ENCODE measurements around the gene PKIB. TPM values are rescaled to one million over a fixed set of nuclear protein-coding genes. Genes with fewer than 3 reads are reported as not detected.

PKIB gene
- total and polyA plus RNA-seq, 3 donors from 2014 or later, result 1.4 to 5.0 (median 3.3) TPM

DNA sequence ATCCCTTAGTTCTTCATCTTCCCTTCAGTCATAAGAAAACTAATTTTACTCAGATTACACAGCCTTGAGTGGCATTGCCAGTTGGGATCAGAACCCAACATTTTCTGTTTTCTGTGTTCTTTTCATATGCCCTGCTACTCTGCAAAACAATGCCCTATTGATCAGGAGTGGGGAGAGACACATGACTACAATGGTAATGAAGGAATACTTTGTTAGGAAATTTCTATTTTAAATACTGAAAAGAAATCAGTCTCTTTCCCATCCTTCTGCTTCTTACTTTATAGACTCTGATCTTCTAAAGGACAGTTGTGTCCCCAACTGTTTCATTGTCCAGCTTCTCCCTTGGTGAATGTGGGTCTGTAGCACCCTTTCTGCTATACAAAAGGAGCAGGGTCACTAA is 5.5 kb upstream of the PKIB start:
- Histone ChIP-seq H3K36me3 (ENCODE audit: low read depth, missing control alignments) (no peaks in the 10 kb centered on the region), H3K27ac (no peak overlapping the region), H3K27me3 (no peaks in the 10 kb centered on the region), H3K4me3 (no peak overlapping the region), H3K4me1 (no peaks in the 10 kb centered on the region), H3K9me3 (no peaks in the 10 kb centered on the region)
- DNase-seq, result no peak
- TF ChIP-seq, protein P1, sequence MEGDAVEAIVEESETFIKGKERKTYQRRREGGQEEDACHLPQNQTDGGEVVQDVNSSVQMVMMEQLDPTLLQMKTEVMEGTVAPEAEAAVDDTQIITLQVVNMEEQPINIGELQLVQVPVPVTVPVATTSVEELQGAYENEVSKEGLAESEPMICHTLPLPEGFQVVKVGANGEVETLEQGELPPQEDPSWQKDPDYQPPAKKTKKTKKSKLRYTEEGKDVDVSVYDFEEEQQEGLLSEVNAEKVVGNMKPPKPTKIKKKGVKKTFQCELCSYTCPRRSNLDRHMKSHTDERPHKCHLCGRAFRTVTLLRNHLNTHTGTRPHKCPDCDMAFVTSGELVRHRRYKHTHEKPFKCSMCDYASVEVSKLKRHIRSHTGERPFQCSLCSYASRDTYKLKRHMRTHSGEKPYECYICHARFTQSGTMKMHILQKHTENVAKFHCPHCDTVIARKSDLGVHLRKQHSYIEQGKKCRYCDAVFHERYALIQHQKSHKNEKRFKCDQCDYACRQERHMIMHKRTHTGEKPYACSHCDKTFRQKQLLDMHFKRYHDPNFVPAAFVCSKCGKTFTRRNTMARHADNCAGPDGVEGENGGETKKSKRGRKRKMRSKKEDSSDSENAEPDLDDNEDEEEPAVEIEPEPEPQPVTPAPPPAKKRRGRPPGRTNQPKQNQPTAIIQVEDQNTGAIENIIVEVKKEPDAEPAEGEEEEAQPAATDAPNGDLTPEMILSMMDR (IDR thresholded peaks at IDR 0.05), result no peak
- no peak for TF ChIP-seq POLR2A (IDR thresholded peaks at IDR 0.05)
- intact Hi-C loops (cut with DNase I; ENCODE audit: low total_unique reads), result no loop called here

DNA sequence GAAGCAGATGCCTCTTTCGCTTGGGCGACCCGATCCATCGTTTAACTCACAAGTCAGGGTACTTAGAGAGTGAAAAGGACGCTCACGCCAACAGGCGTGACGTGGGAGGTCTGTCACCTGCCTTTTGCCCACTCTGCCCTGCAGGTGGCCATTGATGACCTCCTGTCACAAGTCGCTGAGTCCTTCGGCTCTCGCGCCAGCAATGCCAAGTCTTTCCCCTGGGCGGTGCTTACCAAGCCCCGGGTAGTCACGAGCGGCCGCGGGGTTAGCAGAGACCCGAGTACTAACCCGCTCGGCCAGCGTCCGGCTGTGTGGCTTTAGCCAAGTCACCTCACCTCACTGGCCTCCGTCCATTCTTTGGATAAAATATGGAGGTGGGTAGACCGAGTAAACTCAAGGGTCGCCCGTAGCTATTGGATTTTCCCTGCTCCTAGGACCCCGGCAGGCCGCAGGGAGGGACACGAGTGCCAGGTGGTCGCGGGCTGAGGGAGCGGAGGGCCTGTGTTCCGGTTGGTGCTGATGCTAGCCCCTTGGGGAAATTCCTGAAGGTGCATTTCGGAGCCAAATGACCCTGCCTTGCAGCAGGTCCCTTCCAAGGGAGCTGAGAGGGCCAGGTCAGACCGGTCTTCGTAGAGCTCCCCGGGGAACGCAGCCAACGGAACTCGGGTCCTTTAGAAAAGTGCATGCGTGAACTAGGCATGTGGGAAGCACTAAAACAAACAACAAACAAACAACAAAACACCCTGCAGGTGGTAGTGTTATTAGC is 668 bp downstream of the PKIB start:
- DNase-seq, result peak; percentile 52
- H3K36me3 ChIP-seq (ENCODE audit: low read depth, missing control alignments), result no peaks in the 10 kb centered on the region
- no peaks in the 10 kb centered on the region for H3K27me3 ChIP-seq
- 1 to 2% methylated on average over 16 to 42 of the region's 42 CpGs for WGBS, 2 donors
- peak overlapping the region; percentile 49 to 64 for H3K4me3 ChIP-seq
- H3K4me1 ChIP-seq, result peaks cover 13% of the 10 kb centered on the region
- intact Hi-C loops (cut with DNase I; ENCODE audit: low total_unique reads), result no loop called here
- H3K27ac ChIP-seq, result no peak overlapping the region
- no peaks in the 10 kb centered on the region for H3K9me3 ChIP-seq
- TF ChIP-seq, protein P1 (IDR thresholded peaks at IDR 0.05), result no peak
- no peak for TF ChIP-seq POLR2A (IDR thresholded peaks at IDR 0.05)

DNA sequence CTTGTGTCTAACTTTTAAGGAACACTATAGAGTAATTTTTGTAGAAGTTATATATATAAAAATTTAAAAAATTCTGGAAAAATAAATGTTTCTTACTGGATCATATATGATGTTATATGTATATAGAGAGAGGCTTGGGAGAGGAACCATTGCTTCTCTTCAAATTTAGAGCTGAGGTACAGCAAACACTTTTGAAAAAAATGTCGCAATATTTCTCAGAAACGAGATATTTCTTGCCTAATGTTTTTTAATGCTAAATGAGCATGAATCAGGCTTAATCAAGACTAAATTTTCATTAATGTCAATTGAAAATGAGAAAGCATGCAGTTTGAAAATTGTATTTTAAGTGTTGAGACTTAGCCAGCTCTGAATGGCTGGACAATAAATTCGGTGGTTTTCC is 2.6 kb downstream of the PKIB start:
- Histone ChIP-seq H3K36me3 (ENCODE audit: low read depth, missing control alignments) (no peaks in the 10 kb centered on the region), H3K4me1 (peaks cover 13% of the 10 kb centered on the region), H3K9me3 (no peaks in the 10 kb centered on the region), H3K27ac (no peak overlapping the region), H3K4me3 (no peak overlapping the region), H3K27me3 (no peaks in the 10 kb centered on the region)
- no peak for TF ChIP-seq POLR2A (IDR thresholded peaks at IDR 0.05)
- TF ChIP-seq, protein P1 (IDR thresholded peaks at IDR 0.05), result no peak
- WGBS, 2 donors, result 69 to 90% methylated on average over 3 of the region's 3 CpGs
- no peak for DNase-seq
- intact Hi-C loops (cut with DNase I; ENCODE audit: low total_unique reads), result no loop called here

DNA sequence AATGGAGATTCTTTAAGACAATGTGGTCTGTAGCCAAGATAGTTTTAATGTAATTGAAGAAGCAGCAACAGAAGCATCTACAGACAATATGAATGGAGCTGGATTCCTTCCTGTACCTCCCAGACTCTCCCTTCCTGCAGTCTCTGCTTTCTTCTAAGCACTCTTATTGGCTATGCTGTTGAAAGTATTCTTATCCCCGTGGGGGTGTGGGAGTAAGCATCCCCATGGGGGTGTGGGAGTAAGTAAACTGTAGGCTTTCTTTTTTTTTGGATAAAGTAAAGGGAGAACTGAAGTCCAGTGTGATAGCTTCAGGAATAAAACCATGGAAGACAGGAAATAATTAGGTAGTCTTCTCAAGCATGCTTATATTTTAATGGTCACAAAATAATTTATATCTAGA is 4.1 kb downstream of the PKIB start:
- 19 to 34% methylated on average over 1 of the region's 1 CpG for WGBS, 2 donors
- no peaks in the 10 kb centered on the region for H3K36me3 ChIP-seq (ENCODE audit: low read depth, missing control alignments)
- TF ChIP-seq POLR2A (IDR thresholded peaks at IDR 0.05), result no peak
- TF ChIP-seq, protein P1 (IDR thresholded peaks at IDR 0.05), result no peak
- peaks cover 13% of the 10 kb centered on the region for H3K4me1 ChIP-seq
- DNase-seq, result no peak
- H3K27ac ChIP-seq, result no peak overlapping the region
- intact Hi-C loops (cut with DNase I; ENCODE audit: low total_unique reads), result no loop called here
- H3K4me3 ChIP-seq, result no peak overlapping the region
- H3K27me3 ChIP-seq, result no peaks in the 10 kb centered on the region
- no peaks in the 10 kb centered on the region for H3K9me3 ChIP-seq

DNA sequence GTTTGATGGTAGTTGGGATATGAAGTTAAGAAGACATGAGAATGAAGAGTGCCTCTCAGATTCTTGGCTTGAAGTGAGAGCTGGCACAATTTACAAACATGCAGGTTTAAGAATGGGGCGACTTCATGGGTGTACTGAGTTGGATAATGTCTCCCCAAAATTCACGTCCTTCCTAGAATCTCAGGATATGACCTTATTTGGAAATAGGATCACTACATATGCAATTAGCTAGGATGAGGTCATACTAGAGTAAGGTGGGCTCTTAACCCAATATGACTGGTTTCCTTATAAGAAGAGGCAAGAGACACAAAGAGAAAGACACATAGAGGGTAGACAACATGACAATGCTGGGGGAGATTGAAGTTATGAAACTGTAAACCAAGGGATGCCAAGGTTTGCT is 5.2 kb downstream of the PKIB start:
- 80 to 83% methylated on average over 2 of the region's 2 CpGs for WGBS, 2 donors
- H3K4me1 ChIP-seq, result peaks cover 9% of the 10 kb centered on the region
- TF ChIP-seq POLR2A (IDR thresholded peaks at IDR 0.05), result no peak
- TF ChIP-seq, protein P1 (IDR thresholded peaks at IDR 0.05), result no peak

More for the DNA sequence above, 5.2 kb downstream of the PKIB start:
- no peaks in the 10 kb centered on the region for H3K27me3 ChIP-seq
- no peak overlapping the region for H3K4me3 ChIP-seq
- no peaks in the 10 kb centered on the region for H3K9me3 ChIP-seq
- intact Hi-C loops (cut with DNase I; ENCODE audit: low total_unique reads), result no loop called here
- no peak overlapping the region for H3K27ac ChIP-seq
- DNase-seq, result no peak
- H3K36me3 ChIP-seq (ENCODE audit: low read depth, missing control alignments), result no peaks in the 10 kb centered on the region

Measured in testis (tissue), 3 donors.